NT2/D1 (cell line): ENCODE data around the gene ARL5C.
"Not testable (repeated sequence)": the region's sequence is repeated elsewhere in the genome, so short reads cannot be mapped to it uniquely, and the experiment has no call there.

ENCODE experiments used
- DNase-seq: peaks from one replicate; pipeline ENCODE4 v3.0.0-alpha.2; 2011; ENCODE audit warnings: low read depth, low spot score
- H3K27me3 ChIP-seq: 2 replicates; pipeline ENCODE4 v1.6.0; 2011; ENCODE audit warnings: mild to moderate bottlenecking; ENCODE audit not compliant: insufficient read length, insufficient read depth
- H3K36me3 ChIP-seq: 2 replicates; pipeline ENCODE4 v1.6.1; 2011; ENCODE audit warnings: mild to moderate bottlenecking, low read length, mixed read lengths; ENCODE audit not compliant: insufficient read depth, insufficient read length
- H3K4me1 ChIP-seq: 2 replicates; pipeline ENCODE4 v1.5.1; 2011; ENCODE audit not compliant: insufficient read depth, insufficient read length
- H3K4me3 ChIP-seq: 2 replicates; pipeline ENCODE4 v1.5.1; 2011; ENCODE audit warnings: low read depth; ENCODE audit not compliant: insufficient read length
- H3K9ac ChIP-seq: 2 replicates; pipeline ENCODE4 v1.6.0; 2011; ENCODE audit warnings: low read depth; ENCODE audit not compliant: insufficient read length
- H3K9me3 ChIP-seq: 2 replicates; pipeline ENCODE4 v1.5.1; 2011; ENCODE audit warnings: mild to moderate bottlenecking, low read length; ENCODE audit not compliant: insufficient read depth
- SUZ12 ChIP-seq: IDR thresholded peaks from 2 replicates; pipeline ENCODE4 v1.6.1; 2011; ENCODE audit not compliant: insufficient read length, insufficient read depth; ENCODE audit errors: extremely low read depth
- YY1 ChIP-seq: IDR thresholded peaks from 2 replicates; pipeline ENCODE4 v1.6.1; 2011; ENCODE audit not compliant: insufficient read length, insufficient read depth
- ZNF274 ChIP-seq: IDR thresholded peaks from 2 replicates; pipeline ENCODE4 v1.6.1; 2011; ENCODE audit warnings: mild to moderate bottlenecking, low read depth, low read length

ARL5C gene

DNA sequence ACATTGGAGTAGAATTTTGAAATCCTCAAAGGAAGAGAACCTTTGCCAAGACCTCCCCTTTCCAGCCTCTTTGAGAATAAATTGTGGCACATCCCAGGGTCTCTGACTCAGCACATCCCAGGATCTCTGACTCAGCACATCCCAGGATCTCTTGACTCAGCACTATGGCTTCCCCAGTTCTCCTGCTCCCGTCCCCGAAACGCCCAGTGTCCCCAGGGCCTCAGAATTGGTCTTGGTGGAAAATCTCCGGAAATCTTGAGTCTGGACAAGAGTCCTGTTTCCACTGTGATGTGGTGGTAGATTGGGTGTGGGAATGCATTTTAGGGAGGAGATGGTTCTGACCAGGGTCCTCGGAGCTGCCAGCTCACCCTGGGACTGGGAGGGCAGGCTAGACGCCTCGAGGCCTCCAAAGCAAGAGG, 33.8 kb downstream of the ARL5C start:
- H3K4me3 ChIP-seq = no peak overlapping the region
- no peaks in the 10 kb centered on the region for H3K9me3 ChIP-seq
- DNase-seq = no peak
- no peaks in the 10 kb centered on the region for H3K27me3 ChIP-seq
- peaks cover 8% of the 10 kb centered on the region for H3K4me1 ChIP-seq
- TF ChIP-seq SUZ12 (no peak), ZNF274 (no peak), YY1 (no peak)
- no peaks in the 10 kb centered on the region for H3K36me3 ChIP-seq
- H3K9ac ChIP-seq = no peak overlapping the region

DNA sequence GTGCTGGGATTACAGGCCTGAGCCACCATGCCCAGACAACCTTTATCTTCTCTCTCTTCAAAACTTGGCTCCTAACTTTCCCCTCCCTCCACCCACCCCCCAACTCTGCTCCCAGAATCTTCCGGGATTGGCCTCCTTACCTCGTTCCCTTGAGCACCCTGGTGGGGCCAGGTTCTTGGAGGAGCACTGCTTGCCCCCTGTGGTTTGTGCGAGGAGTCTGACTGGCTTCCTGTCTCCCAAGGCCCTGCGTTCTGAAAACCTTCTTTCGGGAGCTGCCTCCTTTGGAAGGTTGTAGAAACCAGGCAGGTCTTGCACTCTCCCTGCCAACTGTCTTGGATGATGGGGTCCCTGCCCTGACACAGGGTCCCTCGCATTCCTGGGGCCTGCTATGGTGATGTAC, 34.3 kb downstream of the ARL5C start:
- Histone ChIP-seq H3K4me3 (no peak overlapping the region), H3K36me3 (no peaks in the 10 kb centered on the region), H3K9ac (no peak overlapping the region), H3K4me1 (peaks cover 8% of the 10 kb centered on the region), H3K27me3 (no peaks in the 10 kb centered on the region), H3K9me3 (no peaks in the 10 kb centered on the region)
- no peak for DNase-seq
- TF ChIP-seq ZNF274 (no peak), YY1 (no peak), SUZ12 (no peak)

DNA sequence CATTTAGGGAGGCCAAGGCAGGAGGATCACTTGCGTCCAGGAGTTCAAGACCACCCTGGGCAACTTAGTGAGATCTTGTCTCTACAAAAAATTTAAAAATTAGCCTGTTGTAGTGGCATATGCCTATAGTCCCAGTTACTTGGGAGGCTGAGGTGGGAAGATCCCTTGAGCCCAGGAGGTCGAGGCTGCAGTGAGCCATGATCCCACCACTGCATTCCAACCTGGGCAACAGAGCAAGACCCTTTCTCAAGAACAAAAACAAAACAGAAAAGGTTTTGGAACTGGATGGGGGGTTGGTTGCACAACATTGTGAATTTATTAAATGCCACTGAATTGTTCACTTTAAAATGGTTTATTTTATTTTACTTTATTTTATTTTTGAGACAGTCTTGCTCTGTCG, 35.8 kb downstream of the ARL5C start:
- no peak for TF ChIP-seq SUZ12
- no peak for TF ChIP-seq ZNF274
- no peak for TF ChIP-seq YY1
- no peak overlapping the region for H3K4me3 ChIP-seq
- H3K9me3 ChIP-seq = no peaks in the 10 kb centered on the region

GRCh38 chr17:39129544-39129943, 36.4 kb downstream of the ARL5C start:
- H3K4me1 ChIP-seq, H3K9ac ChIP-seq, H3K36me3 ChIP-seq, H3K27me3 ChIP-seq, DNase-seq, H3K9me3 ChIP-seq, H3K4me3 ChIP-seq: not testable (repeated sequence)

More for the DNA sequence above, 35.8 kb downstream of the ARL5C start:
- DNase-seq = no peak
- Histone ChIP-seq H3K4me1 (peaks cover 8% of the 10 kb centered on the region), H3K27me3 (no peaks in the 10 kb centered on the region), H3K9ac (no peak overlapping the region), H3K36me3 (no peaks in the 10 kb centered on the region)

GRCh38 chr17:39126436-39126835, 39.5 kb downstream of the ARL5C start:
- H3K4me1 ChIP-seq = no peaks in the 10 kb centered on the region
- H3K27me3 ChIP-seq = no peaks in the 10 kb centered on the region
- no peak for DNase-seq
- H3K36me3 ChIP-seq = no peaks in the 10 kb centered on the region
- H3K9me3 ChIP-seq = no peaks in the 10 kb centered on the region
- TF ChIP-seq ZNF274 (no peak), SUZ12 (no peak), YY1 (no peak)
- no peak overlapping the region for H3K4me3 ChIP-seq
- H3K9ac ChIP-seq = no peak overlapping the region

DNA sequence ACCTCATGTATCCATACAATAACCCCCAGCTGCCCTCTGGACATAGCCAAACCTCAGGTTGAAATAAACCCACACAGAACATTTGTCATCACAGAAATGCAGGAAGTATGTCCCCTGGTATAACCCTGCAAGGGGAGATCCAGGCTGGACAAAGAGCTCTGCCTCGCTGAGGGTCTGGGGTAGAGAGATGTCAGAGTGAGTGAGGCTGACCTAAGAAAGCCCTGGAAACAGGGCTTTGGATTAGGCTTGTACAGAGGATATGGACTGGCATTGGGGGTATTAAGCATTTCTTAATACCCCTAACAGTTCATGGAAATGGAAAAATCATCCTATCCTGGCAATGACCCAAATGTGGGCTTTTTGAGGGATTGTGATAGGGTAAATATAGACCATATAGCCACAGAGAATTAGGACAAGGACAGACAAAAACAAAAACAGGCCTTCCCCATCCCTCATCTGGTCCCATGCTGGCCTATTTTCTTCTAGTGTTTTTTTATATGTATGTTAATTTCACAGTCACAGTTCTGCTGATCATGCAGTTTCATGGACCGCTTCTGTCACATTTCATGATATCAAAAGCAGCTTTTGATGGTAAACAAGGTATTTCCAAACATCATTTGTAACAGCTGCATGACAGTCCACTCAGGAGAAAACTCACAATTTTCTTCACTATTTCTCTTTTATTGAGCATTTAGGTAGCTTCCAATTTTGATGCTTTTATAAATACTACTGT, 40.7 kb downstream of the ARL5C start:
- Histone ChIP-seq H3K27me3 (no peaks in the 10 kb centered on the region), H3K4me1 (no peaks in the 10 kb centered on the region)
- DNase-seq = no peak

DNA sequence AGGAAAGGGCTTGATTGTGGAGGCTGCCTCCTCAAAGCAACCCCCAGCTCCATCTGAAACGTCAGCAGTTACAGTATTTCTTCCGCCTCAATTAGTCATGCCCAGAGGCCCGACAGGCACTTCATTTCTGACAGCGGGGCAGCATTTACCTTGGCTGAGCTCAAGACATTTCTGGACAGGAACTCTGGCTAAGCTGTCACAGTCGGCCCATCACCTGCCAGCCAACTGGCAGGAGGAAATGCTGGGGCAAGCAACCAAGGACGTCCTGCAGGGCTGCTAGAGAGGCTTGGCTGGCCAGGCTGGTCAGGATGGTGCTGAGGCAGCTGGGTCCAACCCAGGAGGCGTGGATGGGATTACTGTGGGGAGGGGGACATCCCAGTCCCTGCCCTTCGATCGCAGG, 42.3 kb downstream of the ARL5C start:
- TF ChIP-seq ZNF274 (no peak), SUZ12 (no peak), YY1 (no peak)
- DNase-seq = no peak
- Histone ChIP-seq H3K9ac (no peak overlapping the region), H3K9me3 (no peaks in the 10 kb centered on the region), H3K27me3 (no peaks in the 10 kb centered on the region), H3K36me3 (no peaks in the 10 kb centered on the region), H3K4me3 (no peak overlapping the region), H3K4me1 (no peaks in the 10 kb centered on the region)

More for the DNA sequence above, 40.7 kb downstream of the ARL5C start:
- no peak for TF ChIP-seq ZNF274
- H3K9me3 ChIP-seq = no peaks in the 10 kb centered on the region
- no peak overlapping the region for H3K9ac ChIP-seq
- no peak overlapping the region for H3K4me3 ChIP-seq
- no peaks in the 10 kb centered on the region for H3K36me3 ChIP-seq
